Uterine smooth muscle cell (primary cell): Measurements from ENCODE around the gene SLC46A1. TPM values are rescaled to one million over a fixed set of nuclear protein-coding genes. Genes with fewer than 3 reads are reported as not detected.

ENCODE experiments used
- total RNA-seq: library from RNA; depleted of rRNA; stranded (reverse); fragments of >200 nt; gene quantifications from 2 replicates; pipeline ENCODE4 v1.2.3, GENCODE V29; 2014

Gene SLC46A1
- 3.1 and 5.5 TPM in 2 replicates for total RNA-seq

DNA sequence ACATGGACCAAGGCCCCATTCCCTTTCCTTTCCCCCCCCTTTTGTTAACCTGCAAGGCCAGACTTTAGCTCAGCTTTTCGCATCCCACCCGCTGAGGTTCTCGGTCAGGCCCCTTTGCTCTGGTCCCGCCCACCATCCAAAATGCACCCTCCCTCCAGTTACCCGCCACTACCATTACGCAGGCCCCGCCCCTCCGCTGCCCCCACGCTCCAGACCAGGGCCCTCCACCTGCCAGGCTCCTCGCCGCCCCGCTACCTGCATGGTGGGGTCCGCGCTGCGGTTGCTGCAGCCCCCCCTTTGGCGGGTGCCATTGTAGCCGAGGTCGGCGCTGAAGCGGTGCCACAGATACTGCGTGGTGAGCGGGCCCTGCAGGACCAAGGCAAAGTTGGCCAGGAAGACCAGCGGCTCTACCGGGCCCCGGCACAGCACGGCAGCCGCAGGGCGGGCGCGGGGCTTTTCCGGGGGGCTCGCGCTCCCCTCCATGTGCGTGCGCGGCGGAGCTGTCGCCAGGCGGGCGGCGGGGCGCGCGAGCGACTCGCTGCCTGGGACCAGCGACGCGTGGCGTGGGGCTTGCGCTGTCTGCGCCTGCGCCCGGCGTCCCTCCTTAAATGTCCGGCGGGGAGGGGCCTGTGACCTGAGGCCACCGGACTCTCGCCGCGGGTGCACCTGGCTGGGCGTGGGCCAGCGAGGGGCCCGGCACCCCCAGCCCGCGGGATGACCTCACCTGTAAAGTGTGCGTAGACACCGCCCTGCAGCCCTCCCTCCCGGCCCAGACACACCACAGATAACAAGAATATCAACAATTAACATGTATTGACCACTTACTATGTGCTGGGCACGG, at the start of gene SLC46A1:
Gene SLC46A1 (minus strand): TSS at position 581 of the 841 bp plus-strand sequence. CDS start 98 bp downstream, at position 483.

DNA sequence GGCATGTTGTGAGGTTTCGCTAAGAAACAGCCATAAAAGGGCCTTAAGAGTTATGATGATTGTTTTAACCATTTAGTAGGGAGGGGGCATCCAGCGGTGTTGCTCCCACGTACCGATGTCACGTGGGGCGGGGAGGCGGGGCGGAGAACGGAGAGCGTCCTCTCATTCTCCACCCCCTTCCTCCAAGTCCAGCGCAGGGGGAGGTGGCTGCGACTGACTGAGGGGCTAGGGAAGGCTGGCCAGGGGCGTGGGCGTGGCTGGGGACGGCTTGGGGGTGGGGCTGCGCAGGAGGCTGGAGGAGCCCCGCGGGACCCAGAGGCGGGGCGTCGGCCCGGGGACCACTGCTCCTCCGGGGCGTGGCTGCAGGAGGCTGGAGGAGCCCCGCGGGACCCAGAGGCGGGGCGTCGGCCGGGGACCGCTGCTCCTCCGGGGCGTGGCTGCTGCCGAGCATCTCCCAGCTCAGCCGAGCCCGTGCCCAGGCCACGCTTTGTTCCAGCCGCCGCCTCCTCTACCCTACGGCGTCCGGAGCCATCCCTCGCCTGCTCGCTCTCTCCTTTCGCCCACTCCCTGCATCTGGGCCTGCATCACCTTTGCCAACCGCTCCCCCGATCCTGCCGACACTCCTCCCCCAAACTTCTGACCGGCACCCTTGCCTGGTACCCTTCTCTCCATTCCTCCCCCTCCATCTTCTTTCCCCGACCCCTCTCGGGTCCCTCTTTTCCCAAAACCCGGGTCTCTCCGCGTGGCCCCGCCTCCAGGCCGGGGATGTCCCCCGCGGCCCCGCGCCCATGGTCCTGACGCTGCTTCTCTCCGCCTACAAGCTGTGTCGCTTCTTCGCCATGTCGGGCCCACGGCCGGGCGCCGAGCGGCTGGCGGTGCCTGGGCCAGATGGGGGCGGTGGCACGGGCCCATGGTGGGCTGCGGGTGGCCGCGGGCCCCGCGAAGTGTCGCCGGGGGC, 34.5 kb downstream of the SLC46A1 start, which contains the start of gene SARM1:
Gene SARM1 (plus strand): TSS at position 450 of the 958 bp plus-strand sequence. CDS start 339 bp downstream, at position 789.

DNA sequence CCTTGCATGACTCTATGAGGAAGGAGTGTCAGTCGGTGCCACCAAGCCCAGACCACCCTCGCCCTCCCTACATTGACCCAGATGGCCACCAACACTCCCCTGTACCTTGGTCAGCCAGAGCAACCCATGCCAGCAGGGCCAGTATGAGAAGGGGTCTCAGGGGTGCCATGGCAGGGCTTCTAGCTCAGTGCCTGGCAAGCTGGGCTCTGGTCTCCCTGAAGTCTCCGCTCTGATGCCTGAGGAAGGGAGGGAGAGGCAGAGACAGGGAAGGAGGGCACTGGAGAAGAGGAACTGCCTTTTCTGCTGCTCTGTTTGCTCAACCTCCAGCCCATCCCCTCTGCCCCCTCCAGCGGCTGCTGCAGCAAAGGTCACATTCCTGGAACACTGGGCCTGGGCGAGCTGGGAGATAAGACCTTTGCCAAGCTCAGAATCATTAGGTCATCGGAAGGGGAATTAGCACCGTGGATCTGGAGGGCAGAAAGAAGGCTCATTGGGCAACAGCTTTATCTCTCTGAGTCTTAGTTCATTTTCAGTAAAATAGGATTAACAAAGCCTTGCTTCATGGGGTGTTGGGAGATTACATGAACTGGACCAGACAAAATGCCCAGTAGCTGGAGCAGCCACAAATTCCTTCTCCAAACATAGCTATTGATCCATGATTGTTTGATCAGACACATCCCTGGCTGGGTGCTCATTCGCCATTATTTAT, 35.8 kb downstream of the SLC46A1 start, which contains the start of gene VTN:
Gene VTN (minus strand): TSS at position 273 of the 709 bp plus-strand sequence. CDS start 104 bp downstream, at position 169.

DNA sequence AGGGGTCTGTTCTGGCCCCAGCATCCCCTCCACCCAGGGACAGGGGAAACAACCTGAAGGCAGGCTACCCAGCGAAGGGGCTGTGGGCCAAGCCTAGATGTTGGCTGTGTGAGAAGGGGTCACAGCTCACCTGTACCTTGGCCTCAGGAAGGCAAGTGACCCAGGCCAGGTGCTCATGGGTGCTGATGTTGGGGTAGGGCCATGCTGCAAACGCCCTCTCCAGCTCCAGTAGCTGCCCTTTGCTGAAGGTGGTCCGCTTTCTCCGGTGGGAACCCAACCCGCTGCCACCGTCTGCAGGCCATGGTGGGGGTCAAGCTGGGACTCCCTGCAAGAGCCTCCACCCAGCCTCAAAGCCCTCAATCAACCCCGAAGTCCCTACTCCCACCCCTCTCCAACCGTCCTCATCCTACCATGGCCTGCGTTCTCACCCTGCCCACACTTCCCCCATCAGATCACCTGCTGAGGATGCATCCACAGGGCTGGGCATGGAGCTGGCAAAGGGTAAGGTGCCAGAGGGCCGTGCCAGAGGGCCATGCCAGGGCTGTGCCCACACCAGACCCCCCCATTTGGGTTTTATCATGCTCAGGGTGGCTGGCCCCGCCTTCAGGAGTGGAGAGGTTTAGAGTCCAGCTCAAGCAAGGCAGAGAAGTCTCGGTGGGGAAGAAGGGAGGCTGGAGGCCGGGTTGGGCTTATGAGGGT, 41.2 kb downstream of the SLC46A1 start, which contains the start of gene SEBOX:
Gene SEBOX (minus strand): TSS at position 535 of the 699 bp plus-strand sequence. CDS start 48 bp downstream, at position 487.

DNA sequence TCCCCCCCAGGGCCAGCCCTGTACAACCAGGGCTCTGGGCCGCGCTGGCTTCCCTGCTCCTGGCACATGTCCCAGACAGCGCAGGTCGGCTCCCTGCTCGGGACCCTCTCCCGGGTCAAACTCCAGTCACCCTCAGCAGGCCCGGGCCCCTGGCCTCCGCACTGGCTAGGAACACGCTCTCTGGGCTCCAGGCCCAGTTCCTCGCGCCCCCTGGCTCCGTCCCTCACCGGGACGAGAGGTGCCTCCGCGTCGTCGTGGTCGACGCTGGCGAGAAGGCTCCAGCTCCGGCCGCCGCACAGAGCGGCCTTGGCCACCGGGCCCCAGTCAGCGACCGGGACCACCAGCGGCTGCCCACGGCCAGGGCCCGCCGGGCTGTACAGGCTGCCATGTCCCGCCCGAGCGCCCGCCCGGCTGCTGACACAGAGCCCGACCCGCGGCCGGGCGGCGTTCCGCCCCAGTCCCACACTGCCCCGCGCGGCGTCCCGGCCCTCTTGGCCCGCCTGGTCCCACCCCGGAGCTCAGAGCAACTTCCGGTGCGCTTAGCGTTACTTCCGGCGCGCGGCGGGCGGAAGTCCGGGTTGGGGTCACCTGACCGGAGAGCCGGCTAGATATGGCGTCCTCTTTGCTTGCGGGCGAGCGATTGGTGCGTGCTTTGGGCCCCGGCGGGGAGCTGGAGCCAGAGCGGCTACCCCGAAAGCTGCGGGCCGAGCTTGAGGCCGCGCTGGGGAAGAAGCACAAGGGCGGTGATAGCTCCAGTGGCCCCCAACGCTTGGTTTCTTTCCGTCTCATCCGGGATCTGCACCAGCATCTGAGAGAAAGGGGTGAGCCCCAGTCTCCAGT, 48.7 kb downstream of the SLC46A1 start, which contains the start of gene POLDIP2:
Gene POLDIP2 (minus strand): TSS at position 467 of the 840 bp plus-strand sequence. CDS start 79 bp downstream, at position 388.

Other genes starting within 250 kb of the SLC46A1 start
- 20.5 and 28.0 TPM in 2 replicates for gene TMEM97, start 87.0 kb downstream of the SLC46A1 start, total RNA-seq
- 40.8 and 52.0 TPM in 2 replicates for gene IFT20, start 70.7 kb downstream of the SLC46A1 start, total RNA-seq
- 15.9 and 17.7 TPM in 2 replicates for gene TNFAIP1, start 70.5 kb downstream of the SLC46A1 start, total RNA-seq
- gene POLDIP2, start 48.7 kb downstream of the SLC46A1 start, total RNA-seq, result 70.9 and 82.6 TPM in 2 replicates
- not detected in 2 replicates for gene SEBOX, start 41.0 kb downstream of the SLC46A1 start, total RNA-seq
- 0.11 and 0.12 TPM in 2 replicates for gene VTN, start 35.9 kb downstream of the SLC46A1 start, total RNA-seq
- gene SARM1, start 34.5 kb downstream of the SLC46A1 start, total RNA-seq, result 7.2 and 9.0 TPM in 2 replicates
- gene SLC13A2, start 67.4 kb upstream of the SLC46A1 start, total RNA-seq, result not detected in 2 replicates
- gene FOXN1, start 100.1 kb upstream of the SLC46A1 start, total RNA-seq, result under 0.01 TPM in 1 of 2 replicates, not detected in the other
- gene UNC119, start 146.4 kb upstream of the SLC46A1 start, total RNA-seq, result 14.1 and 23.4 TPM in 2 replicates
- 31.2 and 47.4 TPM in 2 replicates for gene PIGS, start 165.3 kb upstream of the SLC46A1 start, total RNA-seq
- 56.9 and 110 TPM in 2 replicates for gene ALDOC, start 170.7 kb upstream of the SLC46A1 start, total RNA-seq
- 30.0 and 101 TPM in 2 replicates for gene SPAG5, start 192.8 kb upstream of the SLC46A1 start, total RNA-seq
- 8.1 and 8.9 TPM in 2 replicates for gene RSKR, start 208.0 kb upstream of the SLC46A1 start, total RNA-seq
- 144 and 149 TPM in 2 replicates for gene BLTP2, start 238.9 kb upstream of the SLC46A1 start, total RNA-seq